HL-60 (cell line): ENCODE data around the gene HLA-DPB1.

Experiments used
- DNase-seq, 2 experiments: peaks; one replicate each; pipeline ENCODE4 v3.0.0-alpha.2; 2010 to 2020; ENCODE audit warnings: low read depth in 1 of 2, low spot score in 1 of 2
- H3K27ac ChIP-seq: fragments of 250-450 bp; sonication (Bioruptor Pico); replicated peaks from 2 replicates; pipeline ENCODE4 v1.5.1; 2020; ENCODE audit warnings: mild to moderate bottlenecking, moderate library complexity
- H3K27me3 ChIP-seq: fragments of 250-450 bp; sonication (Bioruptor Pico); 2 replicates; pipeline ENCODE4 v1.5.1; 2021; ENCODE audit warnings: mild to moderate bottlenecking, moderate library complexity; ENCODE audit not compliant: insufficient read depth, poor library complexity, severe bottlenecking
- H3K4me3 ChIP-seq: replicated peaks from 2 replicates; pipeline ENCODE4 v1.5.1; 2011; ENCODE audit warnings: mild to moderate bottlenecking, control low read depth, low read length; ENCODE audit not compliant: insufficient read depth
- CTCF ChIP-seq: IDR thresholded peaks from one replicate; pipeline ENCODE4 v1.5.1; 2011; ENCODE audit warnings: low read length, control low read depth, inconsistent platforms; ENCODE audit not compliant: insufficient read depth
- GABPA ChIP-seq: IDR thresholded peaks from 2 replicates; pipeline ENCODE4 v1.6.1; 2012; ENCODE audit warnings: low read depth
- POLR2AphosphoS5 ChIP-seq: IDR thresholded peaks from 2 replicates; pipeline ENCODE4 v1.6.1; 2012; ENCODE audit warnings: low read depth
- REST ChIP-seq: IDR thresholded peaks from 2 replicates; pipeline ENCODE4 v1.6.1; 2012; ENCODE audit warnings: low read depth; ENCODE audit not compliant: insufficient replicate concordance
- SPI1 ChIP-seq: IDR thresholded peaks from 2 replicates; pipeline ENCODE4 v1.6.1; 2012; ENCODE audit warnings: low read depth, mild to moderate bottlenecking, borderline replicate concordance

Gene HLA-DPB1

GRCh38 chr6:33088931-33089620 lies 13.3 kb downstream of the HLA-DPB1 start:
- peaks cover 3% of the 10 kb centered on the region for H3K27me3 ChIP-seq

GRCh38 chr6:33091957-33092356 lies 16.2 kb downstream of the HLA-DPB1 start:
- TF ChIP-seq CTCF: peak; percentile 53
- no peak for TF ChIP-seq GABPA
- H3K4me3 ChIP-seq: no peak overlapping the region
- peak in 1 of 2 experiments; percentile 34 for DNase-seq
- no peak overlapping the region for H3K27ac ChIP-seq
- H3K27me3 ChIP-seq: peaks cover 3% of the 10 kb centered on the region

More at GRCh38 chr6:33088931-33089620, 13.3 kb downstream of the HLA-DPB1 start:
- Histone ChIP-seq H3K27ac (no peak overlapping the region), H3K4me3 (no peak overlapping the region)
- no peak for DNase-seq
- no peak for TF ChIP-seq SPI1
- TF ChIP-seq GABPA: no peak
- TF ChIP-seq REST: no peak
- no peak for TF ChIP-seq POLR2AphosphoS5
- TF ChIP-seq CTCF: no peak

- Histone ChIP-seq H3K27ac (no peak overlapping the region), H3K27me3 (peaks cover 4% of the 10 kb centered on the region), H3K4me3 (no peak overlapping the region)
- no peak for TF ChIP-seq REST
- no peak for TF ChIP-seq SPI1
- TF ChIP-seq POLR2AphosphoS5: no peak
- TF ChIP-seq CTCF: no peak
- no peak for DNase-seq
Observed at GRCh38 chr6:33092385-33092784, 16.6 kb downstream of the HLA-DPB1 start.

GRCh38 chr6:33093855-33094254 lies 18.1 kb downstream of the HLA-DPB1 start:
- DNase-seq: no peak
- Histone ChIP-seq H3K27ac (no peak overlapping the region), H3K27me3 (peaks cover 6% of the 10 kb centered on the region), H3K4me3 (no peak overlapping the region)
- TF ChIP-seq CTCF (no peak), SPI1 (no peak), GABPA (no peak), POLR2AphosphoS5 (no peak), REST (no peak)
